ENCODE results near the gene OR2S2. TPM values are rescaled to one million over a fixed set of nuclear protein-coding genes. Genes with fewer than 3 reads are reported as not detected.
A peak's percentile ranks its signal among the peaks of the same experiment; 100 is the strongest.
"Not testable (repeated sequence)": the region's sequence is repeated elsewhere in the genome, so short reads cannot be mapped to it uniquely, and the experiment has no call there.

The OR2S2 gene
- total and polyA plus RNA-seq, 9 donors = 0.11 TPM; not detected in 8

DNA sequence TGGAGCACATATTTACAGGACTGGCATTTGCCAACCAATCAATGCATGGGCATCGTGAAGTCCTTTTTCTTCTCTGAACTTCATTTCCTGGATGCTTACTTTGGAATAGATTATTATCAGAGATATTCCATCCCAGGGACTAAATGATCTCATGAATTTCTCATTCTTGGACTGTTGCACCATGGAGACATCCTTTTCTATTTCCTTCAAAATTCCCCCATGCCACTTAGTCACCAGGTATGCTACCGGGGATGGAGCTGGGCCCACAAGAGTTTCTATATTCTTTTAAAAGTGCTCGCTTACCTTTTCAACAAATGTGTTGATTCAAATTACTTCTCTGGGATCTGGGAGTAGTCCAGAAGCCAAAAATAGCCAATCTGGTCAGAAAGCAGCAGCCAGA, 35.2 kb upstream of the OR2S2 start:
- H3K4me1 ChIP-seq (ENCODE audit: control insufficient read depth, insufficient read depth, low read length); H3K27ac ChIP-seq (ENCODE audit: low read length); H3K36me3 ChIP-seq (ENCODE audit: control insufficient read depth, insufficient read depth, low read length); DNase-seq; H3K4me3 ChIP-seq (ENCODE audit: low read length); H3K27me3 ChIP-seq (ENCODE audit: control insufficient read depth, insufficient read depth, low read length); H3K9me3 ChIP-seq (replicated peaks; ENCODE audit: control insufficient read depth, low read depth, low read length): not testable (repeated sequence)
- no CpG with 5 or more reads among the region's 3 CpGs for WGBS (ENCODE audit: insufficient coverage)

DNA sequence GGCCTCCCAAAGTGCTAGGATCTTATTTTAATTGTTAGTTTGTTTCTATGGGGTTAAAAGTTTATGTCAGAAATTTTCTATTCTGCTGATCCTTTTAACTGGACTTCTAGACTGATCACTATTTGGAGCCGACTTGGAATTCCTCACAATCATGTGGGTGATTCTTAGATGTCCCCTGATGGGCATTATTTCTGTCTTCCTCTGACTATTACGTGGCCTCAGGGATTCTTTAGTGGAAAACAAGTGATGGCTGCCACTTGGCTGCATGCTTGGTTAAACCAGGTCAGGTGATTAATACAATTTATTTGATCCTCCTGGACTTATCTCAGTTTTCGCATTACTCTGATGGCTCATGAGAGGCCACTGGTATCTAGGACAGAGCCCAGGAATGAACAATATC, 32.2 kb upstream of the OR2S2 start:
- Histone ChIP-seq H3K9me3 (replicated peaks; ENCODE audit: control insufficient read depth, low read depth, low read length) (no peaks in the 10 kb centered on the region), H3K27ac (ENCODE audit: low read length) (no peak overlapping the region), H3K27me3 (ENCODE audit: control insufficient read depth, insufficient read depth, low read length) (no peaks in the 10 kb centered on the region), H3K4me3 (ENCODE audit: low read length) (no peak overlapping the region), H3K36me3 (ENCODE audit: control insufficient read depth, insufficient read depth, low read length) (no peaks in the 10 kb centered on the region), H3K4me1 (ENCODE audit: control insufficient read depth, insufficient read depth, low read length) (peaks cover 2% of the 10 kb centered on the region)
- WGBS (ENCODE audit: insufficient coverage) = no CpG with 5 or more reads among the region's 3 CpGs
- no peak for DNase-seq

- no peaks in the 10 kb centered on the region for H3K4me1 ChIP-seq (ENCODE audit: control insufficient read depth, insufficient read depth, low read length)
- WGBS (ENCODE audit: insufficient coverage) = no CpG with 5 or more reads among the region's 1 CpG
- DNase-seq = no peak
- peaks cover 7% of the 10 kb centered on the region for H3K27me3 ChIP-seq (ENCODE audit: control insufficient read depth, insufficient read depth, low read length)
- no peak overlapping the region for H3K4me3 ChIP-seq (ENCODE audit: low read length)
- H3K27ac ChIP-seq (ENCODE audit: low read length) = no peak overlapping the region
- no peaks in the 10 kb centered on the region for H3K9me3 ChIP-seq (replicated peaks; ENCODE audit: control insufficient read depth, low read depth, low read length)
- no peaks in the 10 kb centered on the region for H3K36me3 ChIP-seq (ENCODE audit: control insufficient read depth, insufficient read depth, low read length)
Measured at GRCh38 chr9:35984021-35984420, 26.1 kb upstream of the OR2S2 start.

DNA sequence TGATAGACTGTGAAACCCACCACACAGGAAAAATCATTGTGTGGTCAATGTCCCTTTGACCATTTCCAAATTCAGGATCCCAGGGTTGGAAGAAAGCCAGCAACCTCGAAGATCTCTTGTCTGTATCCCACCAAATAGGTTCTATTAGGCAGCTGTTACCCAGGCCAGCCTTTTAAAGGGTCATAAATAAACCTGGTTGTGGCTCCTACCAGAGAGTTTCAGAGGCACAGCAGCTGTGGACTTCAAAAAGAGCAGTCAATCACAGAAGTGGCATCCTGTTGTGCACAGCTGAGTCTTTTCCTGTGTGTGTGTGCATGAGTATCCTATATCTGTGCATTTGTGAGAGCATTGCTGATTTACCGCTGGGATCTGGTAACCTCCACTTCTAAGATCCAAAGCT, 23.7 kb upstream of the OR2S2 start:
- peaks cover 7% of the 10 kb centered on the region for H3K27me3 ChIP-seq (ENCODE audit: control insufficient read depth, insufficient read depth, low read length)
- DNase-seq = peak; percentile 67
- H3K9me3 ChIP-seq (replicated peaks; ENCODE audit: control insufficient read depth, low read depth, low read length) = no peaks in the 10 kb centered on the region
- no peaks in the 10 kb centered on the region for H3K4me1 ChIP-seq (ENCODE audit: control insufficient read depth, insufficient read depth, low read length)
- H3K4me3 ChIP-seq (ENCODE audit: low read length) = no peak overlapping the region
- WGBS (ENCODE audit: insufficient coverage) = 0% methylated on average over 1 of the region's 2 CpGs
- H3K36me3 ChIP-seq (ENCODE audit: control insufficient read depth, insufficient read depth, low read length) = no peaks in the 10 kb centered on the region
- H3K27ac ChIP-seq (ENCODE audit: low read length) = peak overlapping the region; percentile 25

DNA sequence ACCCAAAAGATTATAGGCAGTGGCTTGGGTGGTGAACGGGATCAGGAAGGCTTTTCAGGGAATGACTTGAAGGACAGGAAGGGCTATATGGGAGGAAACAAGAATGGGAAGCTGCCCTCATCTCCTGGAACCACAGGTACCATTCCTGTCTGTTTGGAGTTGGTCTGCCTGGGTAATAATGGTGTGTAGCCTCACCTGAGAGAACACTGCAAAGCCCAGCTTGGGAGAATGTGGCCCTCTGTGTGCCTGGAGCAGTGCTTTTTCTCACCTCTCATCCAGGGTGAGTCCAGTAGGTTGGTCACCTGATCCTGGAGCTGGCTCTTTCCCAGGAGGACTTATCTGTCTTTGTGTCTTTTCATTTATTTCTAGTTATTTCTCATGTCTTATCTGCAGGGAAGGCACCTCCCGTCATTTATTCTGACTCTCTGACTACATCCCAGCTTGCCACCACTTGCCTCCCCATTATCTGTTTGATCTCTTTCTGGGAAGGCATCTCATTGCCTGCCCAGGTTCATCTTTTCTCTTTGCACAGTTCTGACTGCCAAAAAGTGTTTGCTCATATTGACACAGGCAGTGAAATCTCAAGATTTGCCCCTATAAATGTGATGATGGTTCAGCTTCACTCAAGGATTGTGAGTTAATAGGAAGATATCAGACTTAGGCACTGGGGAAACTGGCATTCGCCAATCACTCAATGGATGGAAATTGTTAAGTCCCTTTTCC, 22.5 kb upstream of the OR2S2 start:
- no peak overlapping the region for H3K4me3 ChIP-seq (ENCODE audit: low read length)
- WGBS (ENCODE audit: insufficient coverage) = 70% methylated on average over 2 of the region's 3 CpGs
- no peak overlapping the region for H3K27ac ChIP-seq (ENCODE audit: low read length)
- no peak for DNase-seq
- H3K36me3 ChIP-seq (ENCODE audit: control insufficient read depth, insufficient read depth, low read length) = no peaks in the 10 kb centered on the region
- peaks cover 14% of the 10 kb centered on the region for H3K27me3 ChIP-seq (ENCODE audit: control insufficient read depth, insufficient read depth, low read length)
- no peaks in the 10 kb centered on the region for H3K4me1 ChIP-seq (ENCODE audit: control insufficient read depth, insufficient read depth, low read length)
- H3K9me3 ChIP-seq (replicated peaks; ENCODE audit: control insufficient read depth, low read depth, low read length) = peaks cover 5% of the 10 kb centered on the region

DNA sequence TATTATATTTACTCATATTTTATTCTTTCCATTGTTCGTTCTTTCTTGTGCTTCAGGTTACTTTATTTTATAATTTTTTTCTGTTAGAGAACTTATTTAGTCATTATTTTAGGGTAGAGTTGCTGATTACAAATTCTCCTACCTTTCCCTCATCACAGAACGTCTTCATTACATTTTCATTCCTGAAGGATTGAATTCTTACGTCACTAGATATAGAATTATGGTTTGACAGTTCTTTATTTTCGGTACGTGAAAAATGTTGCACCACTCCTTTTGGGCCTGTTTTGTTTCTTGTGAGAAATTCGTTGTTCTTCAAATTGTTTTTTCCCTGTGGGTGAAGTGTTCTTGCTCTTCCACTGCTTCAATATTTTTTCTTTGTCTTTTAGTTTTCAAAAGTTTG, 20.8 kb upstream of the OR2S2 start:
- H3K4me1 ChIP-seq (ENCODE audit: control insufficient read depth, insufficient read depth, low read length) = no peaks in the 10 kb centered on the region
- H3K27me3 ChIP-seq (ENCODE audit: control insufficient read depth, insufficient read depth, low read length) = peaks cover 13% of the 10 kb centered on the region
- H3K27ac ChIP-seq (ENCODE audit: low read length) = no peak overlapping the region
- peaks cover 9% of the 10 kb centered on the region for H3K9me3 ChIP-seq (replicated peaks; ENCODE audit: control insufficient read depth, low read depth, low read length)
- WGBS (ENCODE audit: insufficient coverage) = no CpG with 5 or more reads among the region's 6 CpGs
- H3K36me3 ChIP-seq (ENCODE audit: control insufficient read depth, insufficient read depth, low read length) = no peaks in the 10 kb centered on the region
- no peak overlapping the region for H3K4me3 ChIP-seq (ENCODE audit: low read length)
- no peak for DNase-seq

DNA sequence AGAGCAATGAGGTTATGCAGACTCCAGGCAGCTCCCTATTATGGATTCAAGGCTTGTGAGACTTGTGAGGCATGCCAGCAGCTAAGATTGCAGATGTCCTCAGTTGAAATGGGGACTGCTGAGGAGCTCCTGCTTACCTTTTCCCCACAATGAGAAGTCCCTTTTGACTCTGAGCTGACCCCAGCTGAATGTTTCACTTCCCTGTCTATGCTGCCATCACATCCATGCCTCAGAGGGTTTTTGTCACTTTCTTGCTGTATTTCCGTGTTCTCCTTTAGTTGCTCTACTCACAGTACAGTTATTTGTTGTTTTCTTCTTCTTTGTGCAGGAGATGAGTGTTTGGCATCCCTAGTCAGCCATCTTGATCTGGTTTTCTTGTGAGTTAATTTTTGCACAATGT, 18.8 kb upstream of the OR2S2 start:
- Histone ChIP-seq H3K4me1 (ENCODE audit: control insufficient read depth, insufficient read depth, low read length) (no peaks in the 10 kb centered on the region), H3K27me3 (ENCODE audit: control insufficient read depth, insufficient read depth, low read length) (peaks cover 12% of the 10 kb centered on the region), H3K9me3 (replicated peaks; ENCODE audit: control insufficient read depth, low read depth, low read length) (peaks cover 9% of the 10 kb centered on the region), H3K36me3 (ENCODE audit: control insufficient read depth, insufficient read depth, low read length) (no peaks in the 10 kb centered on the region), H3K27ac (ENCODE audit: low read length) (no peak overlapping the region), H3K4me3 (ENCODE audit: low read length) (no peak overlapping the region)
- no peak for DNase-seq
- WGBS (ENCODE audit: insufficient coverage) = no CpG with 5 or more reads among the region's 1 CpG

DNA sequence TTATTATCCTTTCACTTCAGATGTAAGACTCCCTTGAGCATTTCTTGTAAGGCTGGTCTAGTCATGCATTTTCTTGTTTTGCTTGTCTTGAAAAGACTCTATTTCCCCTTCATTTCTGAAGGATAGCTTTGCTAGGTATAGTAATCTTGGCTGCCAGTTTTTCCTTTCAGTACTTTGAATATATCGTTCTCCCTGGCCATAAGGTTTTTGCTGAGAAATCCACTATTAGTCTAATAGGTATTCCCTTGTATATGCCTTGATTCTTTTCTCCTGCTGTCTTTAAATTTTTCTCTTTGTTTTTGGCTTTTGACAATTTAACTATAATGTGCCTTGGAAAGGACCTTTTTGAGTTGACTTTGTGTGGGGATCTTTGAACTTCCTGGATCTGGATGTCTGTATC, 16.8 kb upstream of the OR2S2 start:
- no peaks in the 10 kb centered on the region for H3K36me3 ChIP-seq (ENCODE audit: control insufficient read depth, insufficient read depth, low read length)
- no peak overlapping the region for H3K27ac ChIP-seq (ENCODE audit: low read length)
- peaks cover 9% of the 10 kb centered on the region for H3K9me3 ChIP-seq (replicated peaks; ENCODE audit: control insufficient read depth, low read depth, low read length)
- no peak for DNase-seq
- H3K4me1 ChIP-seq (ENCODE audit: control insufficient read depth, insufficient read depth, low read length) = no peaks in the 10 kb centered on the region
- peaks cover 13% of the 10 kb centered on the region for H3K27me3 ChIP-seq (ENCODE audit: control insufficient read depth, insufficient read depth, low read length)
- no peak overlapping the region for H3K4me3 ChIP-seq (ENCODE audit: low read length)
- no CpG with 5 or more reads among the region's 1 CpG for WGBS (ENCODE audit: insufficient coverage)

DNA sequence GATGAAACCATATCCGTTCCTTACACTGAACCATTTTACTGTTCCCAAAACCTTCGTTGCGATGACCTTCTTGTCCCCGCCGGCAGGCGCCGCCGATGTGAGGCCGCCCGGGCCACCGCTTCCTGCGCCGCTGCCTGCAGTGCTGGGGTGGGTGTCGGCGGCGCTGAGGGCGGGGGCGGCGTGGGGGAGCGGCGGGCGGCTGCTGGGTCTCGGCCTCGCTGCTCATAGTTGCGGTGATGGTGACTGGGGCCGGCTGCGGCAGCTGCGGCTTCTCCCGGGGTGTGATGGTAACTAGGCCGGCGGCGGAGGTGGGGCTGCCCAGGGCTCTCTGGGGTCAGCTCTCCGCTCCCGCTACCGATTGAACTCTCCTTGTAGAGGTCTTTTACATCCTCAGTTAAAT, 14.1 kb upstream of the OR2S2 start:
- DNase-seq = peak; percentile 30
- Histone ChIP-seq H3K4me1 (ENCODE audit: control insufficient read depth, insufficient read depth, low read length) (no peaks in the 10 kb centered on the region), H3K27me3 (ENCODE audit: control insufficient read depth, insufficient read depth, low read length) (peaks cover 13% of the 10 kb centered on the region), H3K9me3 (replicated peaks; ENCODE audit: control insufficient read depth, low read depth, low read length) (peaks cover 9% of the 10 kb centered on the region), H3K36me3 (ENCODE audit: control insufficient read depth, insufficient read depth, low read length) (no peaks in the 10 kb centered on the region), H3K4me3 (ENCODE audit: low read length) (no peak overlapping the region), H3K27ac (ENCODE audit: low read length) (no peak overlapping the region)
- WGBS (ENCODE audit: insufficient coverage) = 5% methylated on average over 18 of the region's 35 CpGs

DNA sequence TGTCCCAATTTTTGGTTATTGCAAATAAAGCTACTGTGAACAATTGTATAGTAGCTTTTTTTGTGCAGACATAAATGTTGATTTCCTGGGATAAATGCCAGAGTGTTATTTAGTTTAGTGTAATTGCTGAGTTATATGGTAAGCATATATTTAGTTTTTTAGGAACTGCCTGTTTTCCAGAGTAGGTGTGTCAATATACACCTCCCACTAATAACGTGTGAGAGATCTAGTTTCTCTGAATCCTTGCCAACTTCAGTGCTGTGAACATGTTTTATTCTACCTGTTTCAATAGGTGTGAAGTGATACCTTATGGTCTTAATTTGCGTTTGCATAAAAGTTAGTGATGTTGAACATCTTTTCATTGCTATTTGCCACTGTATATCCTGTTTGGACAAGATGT, 9.1 kb upstream of the OR2S2 start:
- no peak overlapping the region for H3K4me3 ChIP-seq (ENCODE audit: low read length)
- no CpG with 5 or more reads among the region's 2 CpGs for WGBS (ENCODE audit: insufficient coverage)
- H3K9me3 ChIP-seq (replicated peaks; ENCODE audit: control insufficient read depth, low read depth, low read length) = no peaks in the 10 kb centered on the region
- H3K36me3 ChIP-seq (ENCODE audit: control insufficient read depth, insufficient read depth, low read length) = no peaks in the 10 kb centered on the region
- H3K27ac ChIP-seq (ENCODE audit: low read length) = no peak overlapping the region
- peaks cover 7% of the 10 kb centered on the region for H3K4me1 ChIP-seq (ENCODE audit: control insufficient read depth, insufficient read depth, low read length)
- DNase-seq = no peak
- peaks cover 12% of the 10 kb centered on the region for H3K27me3 ChIP-seq (ENCODE audit: control insufficient read depth, insufficient read depth, low read length)

DNA sequence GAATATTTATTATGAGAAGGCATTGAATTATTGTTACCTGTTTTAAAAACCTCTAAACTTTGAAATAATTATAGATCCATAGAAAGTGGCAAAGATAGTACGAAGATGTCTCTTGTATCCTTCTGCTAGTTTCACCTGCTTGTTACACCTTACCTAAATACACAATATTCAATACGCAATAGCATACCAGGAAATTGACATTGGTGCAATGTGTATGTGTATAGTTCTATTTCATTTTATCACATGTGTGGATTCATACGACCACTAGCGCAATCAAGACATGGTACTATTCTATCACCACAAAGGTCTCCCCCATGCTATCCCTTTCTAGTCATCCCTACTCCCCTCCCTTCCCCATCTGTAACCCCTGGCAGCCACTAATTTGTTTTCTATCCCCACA, 8.5 kb upstream of the OR2S2 start:
- peaks cover 11% of the 10 kb centered on the region for H3K27me3 ChIP-seq (ENCODE audit: control insufficient read depth, insufficient read depth, low read length)
- H3K27ac ChIP-seq (ENCODE audit: low read length) = no peak overlapping the region
- H3K36me3 ChIP-seq (ENCODE audit: control insufficient read depth, insufficient read depth, low read length) = no peaks in the 10 kb centered on the region
- no peak overlapping the region for H3K4me3 ChIP-seq (ENCODE audit: low read length)
- H3K9me3 ChIP-seq (replicated peaks; ENCODE audit: control insufficient read depth, low read depth, low read length) = no peaks in the 10 kb centered on the region
- no CpG with 5 or more reads among the region's 4 CpGs for WGBS (ENCODE audit: insufficient coverage)
- H3K4me1 ChIP-seq (ENCODE audit: control insufficient read depth, insufficient read depth, low read length) = peaks cover 9% of the 10 kb centered on the region
- no peak for DNase-seq

Data from muscle of leg (tissue), 11 donors.